ENCODE measurements around the gene NEMP2.

The NEMP2 gene

GRCh38 chr2:190574169-190574568 is 39.6 kb upstream of the NEMP2 start:
- H3F3A ChIP-seq (ENCODE audit: control insufficient read depth, insufficient read depth), result no peaks in the 10 kb centered on the region
- no peaks in the 10 kb centered on the region for H3K9me2 ChIP-seq (replicated peaks; ENCODE audit: control insufficient read depth, low read length)
- no peaks in the 10 kb centered on the region for H3K4me1 ChIP-seq (ENCODE audit: control insufficient read depth, low read length)
- H3K4me3 ChIP-seq (ENCODE audit: low read length), result no peak overlapping the region
- H3K4me2 ChIP-seq (ENCODE audit: low read length), result no peak overlapping the region
- H3K27me3 ChIP-seq (ENCODE audit: control insufficient read depth, low read length), result no peaks in the 10 kb centered on the region
- H3K79me2 ChIP-seq (ENCODE audit: control insufficient read depth, low read length), result no peaks in the 10 kb centered on the region
- H3K27ac ChIP-seq (ENCODE audit: low read depth, low read length), result no peak overlapping the region
- no peaks in the 10 kb centered on the region for H3K36me3 ChIP-seq (ENCODE audit: control insufficient read depth, low read length)
- H3K9me3 ChIP-seq (ENCODE audit: control insufficient read depth, insufficient read depth, low read length), result no peaks in the 10 kb centered on the region
- no peaks in the 10 kb centered on the region for H4K20me1 ChIP-seq (ENCODE audit: control insufficient read depth, insufficient read depth, low read depth, low read length)
- no peak for TF ChIP-seq CTCF (IDR thresholded peaks at IDR 0.05; ENCODE audit: low read depth, low read length, poor library complexity, severe bottlenecking)
- no peak for TF ChIP-seq EZH2phosphoT487 (IDR thresholded peaks at IDR 0.05; ENCODE audit: borderline replicate concordance, low read length)

DNA sequence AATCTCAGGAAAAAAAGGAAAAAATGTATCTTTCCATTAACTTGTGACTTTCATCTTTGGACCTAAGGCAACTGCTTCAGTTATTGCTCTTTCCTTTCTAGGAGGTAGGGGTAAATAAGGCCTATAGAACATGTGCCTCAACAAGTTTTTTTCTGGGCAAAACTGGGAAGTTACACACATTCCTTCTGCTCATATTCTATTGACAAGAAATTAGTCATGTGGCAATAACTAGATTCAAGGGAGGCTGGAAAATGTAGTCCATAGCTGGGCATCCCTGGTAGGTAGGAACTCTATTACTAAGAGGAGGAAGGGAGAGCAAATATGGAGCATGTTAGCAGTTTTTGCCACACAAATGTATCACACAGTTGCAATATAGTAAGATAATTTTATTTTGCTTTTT is 37.7 kb upstream of the NEMP2 start:
- H3K9me3 ChIP-seq (ENCODE audit: control insufficient read depth, insufficient read depth, low read length), result peaks cover 2% of the 10 kb centered on the region; the same call in 1 of the 2 replicates
- TF ChIP-seq EZH2phosphoT487 (IDR thresholded peaks at IDR 0.05; ENCODE audit: borderline replicate concordance, low read length), result no peak
- no peak for TF ChIP-seq CTCF (IDR thresholded peaks at IDR 0.05; ENCODE audit: low read depth, low read length, poor library complexity, severe bottlenecking)
- H3K4me3 ChIP-seq (ENCODE audit: low read length), result no peak overlapping the region
- no peaks in the 10 kb centered on the region; the same call in 1 of the 2 replicates for H3K36me3 ChIP-seq (ENCODE audit: control insufficient read depth, low read length)
- no peak overlapping the region for H3K4me2 ChIP-seq (ENCODE audit: low read length)
- no peaks in the 10 kb centered on the region for H3K79me2 ChIP-seq (ENCODE audit: control insufficient read depth, low read length)
- H3K4me1 ChIP-seq (ENCODE audit: control insufficient read depth, low read length), result no peaks in the 10 kb centered on the region
- no peak overlapping the region for H3K27ac ChIP-seq (ENCODE audit: low read depth, low read length)
- no peaks in the 10 kb centered on the region for H3K9me2 ChIP-seq (replicated peaks; ENCODE audit: control insufficient read depth, low read length)
- no peaks in the 10 kb centered on the region for H3F3A ChIP-seq (ENCODE audit: control insufficient read depth, insufficient read depth)
- no peaks in the 10 kb centered on the region for H3K27me3 ChIP-seq (ENCODE audit: control insufficient read depth, low read length)
- H4K20me1 ChIP-seq (ENCODE audit: control insufficient read depth, insufficient read depth, low read depth, low read length), result no peaks in the 10 kb centered on the region

DNA sequence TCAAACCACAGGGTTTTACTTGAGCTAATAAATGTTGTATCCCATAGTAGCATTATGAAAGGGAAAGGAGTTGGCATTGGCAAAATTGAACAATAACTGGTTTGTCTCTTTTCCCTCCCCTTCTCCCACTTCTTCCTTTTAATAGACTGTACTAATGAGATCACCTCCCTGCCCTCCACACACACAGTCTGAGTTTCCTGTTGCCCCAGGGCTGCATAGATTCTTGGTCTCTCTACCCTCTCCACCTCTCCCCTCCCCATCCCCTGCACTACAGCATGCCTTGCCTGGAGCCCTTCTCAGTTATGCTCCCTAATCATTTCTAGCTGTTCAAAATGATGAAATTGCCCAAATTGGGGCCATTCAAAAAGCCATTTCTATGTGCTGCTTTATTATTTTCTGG is 37.2 kb upstream of the NEMP2 start:
- no peak overlapping the region for H3K4me2 ChIP-seq (ENCODE audit: low read length)
- no peak overlapping the region for H3K27ac ChIP-seq (ENCODE audit: low read depth, low read length)
- no peaks in the 10 kb centered on the region; the same call in 1 of the 2 replicates for H3K36me3 ChIP-seq (ENCODE audit: control insufficient read depth, low read length)
- H3K79me2 ChIP-seq (ENCODE audit: control insufficient read depth, low read length), result no peaks in the 10 kb centered on the region
- TF ChIP-seq CTCF (IDR thresholded peaks at IDR 0.05; ENCODE audit: low read depth, low read length, poor library complexity, severe bottlenecking) (no peak), EZH2phosphoT487 (IDR thresholded peaks at IDR 0.05; ENCODE audit: borderline replicate concordance, low read length) (no peak)
- H4K20me1 ChIP-seq (ENCODE audit: control insufficient read depth, insufficient read depth, low read depth, low read length), result no peaks in the 10 kb centered on the region
- no peak overlapping the region for H3K4me3 ChIP-seq (ENCODE audit: low read length)
- peaks cover 4% of the 10 kb centered on the region; the same call in 1 of the 2 replicates for H3K9me3 ChIP-seq (ENCODE audit: control insufficient read depth, insufficient read depth, low read length)
- H3F3A ChIP-seq (ENCODE audit: control insufficient read depth, insufficient read depth), result no peaks in the 10 kb centered on the region
- H3K27me3 ChIP-seq (ENCODE audit: control insufficient read depth, low read length), result no peaks in the 10 kb centered on the region
- H3K9me2 ChIP-seq (replicated peaks; ENCODE audit: control insufficient read depth, low read length), result no peaks in the 10 kb centered on the region
- H3K4me1 ChIP-seq (ENCODE audit: control insufficient read depth, low read length), result no peaks in the 10 kb centered on the region

Measured in DOHH2 (cell line).